ENCODE measurements around the gene PRIM1. TPM values are rescaled to one million over a fixed set of nuclear protein-coding genes. Genes with fewer than 3 reads are reported as not detected.
"Not testable (repeated sequence)": the region's sequence is repeated elsewhere in the genome, so short reads cannot be mapped to it uniquely, and the experiment has no call there.

PRIM1 gene
- total RNA-seq, 1 donor from 2014 or later: 4.0 TPM

GRCh38 chr12:56761812-56762211, 9.7 kb upstream of the PRIM1 start:
- DNase-seq (ENCODE audit: extremely low read depth, low read depth, low spot score): no peak

- no peak for DNase-seq (ENCODE audit: extremely low read depth, low read depth, low spot score)
Measured at GRCh38 chr12:56760460-56760859, 8.3 kb upstream of the PRIM1 start.

- no peak for DNase-seq (ENCODE audit: extremely low read depth, low read depth, low spot score)
Measured at GRCh38 chr12:56759263-56759908, 7.3 kb upstream of the PRIM1 start.

- no peak for DNase-seq (ENCODE audit: extremely low read depth, low read depth, low spot score)
Measured at GRCh38 chr12:56758728-56759262, 6.7 kb upstream of the PRIM1 start.

- DNase-seq (ENCODE audit: extremely low read depth, low read depth, low spot score): not testable (repeated sequence)
Measured at GRCh38 chr12:56757971-56758370, 5.8 kb upstream of the PRIM1 start.

GRCh38 chr12:56753566-56753965, 1.4 kb upstream of the PRIM1 start:
- no peak for DNase-seq (ENCODE audit: extremely low read depth, low read depth, low spot score)

- not testable (repeated sequence) for DNase-seq (ENCODE audit: extremely low read depth, low read depth, low spot score)
Measured at GRCh38 chr12:56750596-56750995, 1.5 kb downstream of the PRIM1 start.

- DNase-seq (ENCODE audit: extremely low read depth, low read depth, low spot score): no peak
Measured at GRCh38 chr12:56749853-56750252, 2.3 kb downstream of the PRIM1 start.

- DNase-seq (ENCODE audit: extremely low read depth, low read depth, low spot score): no peak
Measured at GRCh38 chr12:56749359-56749758, 2.8 kb downstream of the PRIM1 start.

- DNase-seq (ENCODE audit: extremely low read depth, low read depth, low spot score): no peak
Measured at GRCh38 chr12:56728139-56728861, 23.8 kb downstream of the PRIM1 start.

- not testable (repeated sequence) for DNase-seq (ENCODE audit: extremely low read depth, low read depth, low spot score)
Measured at GRCh38 chr12:56726196-56726675, 25.9 kb downstream of the PRIM1 start.

- no peak for DNase-seq (ENCODE audit: extremely low read depth, low read depth, low spot score)
Measured at GRCh38 chr12:56725723-56726102, 26.4 kb downstream of the PRIM1 start.

GRCh38 chr12:56724972-56725722, 27.0 kb downstream of the PRIM1 start, which contains the start of gene NACA:
Gene NACA (minus strand): TSS chr12:56725299. CDS start chr12:56724521, 778 bp downstream.
- peak; percentile 84 for DNase-seq (ENCODE audit: extremely low read depth, low read depth, low spot score)

- DNase-seq (ENCODE audit: extremely low read depth, low read depth, low spot score): no peak
Measured at GRCh38 chr12:56724701-56724971, 27.5 kb downstream of the PRIM1 start.

- no peak for DNase-seq (ENCODE audit: extremely low read depth, low read depth, low spot score)
Measured at GRCh38 chr12:56723889-56724700, 28.0 kb downstream of the PRIM1 start.

- DNase-seq (ENCODE audit: extremely low read depth, low read depth, low spot score): no peak
Measured at GRCh38 chr12:56723352-56723751, 28.8 kb downstream of the PRIM1 start.

GRCh38 chr12:56722832-56723231, 29.3 kb downstream of the PRIM1 start:
- DNase-seq (ENCODE audit: extremely low read depth, low read depth, low spot score): no peak

- DNase-seq (ENCODE audit: extremely low read depth, low read depth, low spot score): no peak
Measured at GRCh38 chr12:56721721-56722120, 30.4 kb downstream of the PRIM1 start.

- no peak for DNase-seq (ENCODE audit: extremely low read depth, low read depth, low spot score)
Measured at GRCh38 chr12:56721216-56721615, 30.9 kb downstream of the PRIM1 start.

- no peak for DNase-seq (ENCODE audit: extremely low read depth, low read depth, low spot score)
Measured at GRCh38 chr12:56720731-56721151, 31.4 kb downstream of the PRIM1 start.

- DNase-seq (ENCODE audit: extremely low read depth, low read depth, low spot score): no peak
Measured at GRCh38 chr12:56719056-56719455, 33.1 kb downstream of the PRIM1 start.

Data from glomerular endothelial cell (primary cell).